ENCODE measurements around the gene TINCR. TPM values are rescaled to one million over a fixed set of nuclear protein-coding genes. Genes with fewer than 3 reads are reported as not detected.

TINCR gene
- total RNA-seq, 3 donors from 2014 or later, result 4.6 to 9.0 (median 5.6) TPM

DNA sequence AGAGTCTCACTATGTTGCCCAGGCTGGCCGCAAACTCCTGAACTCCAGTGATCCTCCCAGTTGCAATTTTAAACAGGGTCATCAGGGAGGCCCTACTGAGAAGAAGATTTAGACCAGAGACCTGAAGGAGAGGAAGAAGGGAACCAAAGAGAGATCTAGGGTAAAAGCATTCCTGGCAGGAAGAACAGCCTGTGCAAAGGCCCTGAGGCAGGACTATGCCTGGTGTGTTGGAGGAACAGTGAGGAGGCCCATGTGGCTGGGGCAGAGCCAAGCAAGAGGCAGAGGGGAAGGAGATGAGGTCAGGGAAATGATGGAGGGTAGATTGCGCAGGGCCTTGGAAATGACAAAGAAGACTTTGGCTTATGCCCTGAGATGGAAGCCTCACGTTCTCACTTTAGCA, 34.5 kb downstream of the TINCR start:
- H3K36me3 ChIP-seq (ENCODE audit: low read depth), result no peaks in the 10 kb centered on the region
- no peaks in the 10 kb centered on the region for H3K4me1 ChIP-seq (ENCODE audit: low read depth)
- TF ChIP-seq, protein P1, sequence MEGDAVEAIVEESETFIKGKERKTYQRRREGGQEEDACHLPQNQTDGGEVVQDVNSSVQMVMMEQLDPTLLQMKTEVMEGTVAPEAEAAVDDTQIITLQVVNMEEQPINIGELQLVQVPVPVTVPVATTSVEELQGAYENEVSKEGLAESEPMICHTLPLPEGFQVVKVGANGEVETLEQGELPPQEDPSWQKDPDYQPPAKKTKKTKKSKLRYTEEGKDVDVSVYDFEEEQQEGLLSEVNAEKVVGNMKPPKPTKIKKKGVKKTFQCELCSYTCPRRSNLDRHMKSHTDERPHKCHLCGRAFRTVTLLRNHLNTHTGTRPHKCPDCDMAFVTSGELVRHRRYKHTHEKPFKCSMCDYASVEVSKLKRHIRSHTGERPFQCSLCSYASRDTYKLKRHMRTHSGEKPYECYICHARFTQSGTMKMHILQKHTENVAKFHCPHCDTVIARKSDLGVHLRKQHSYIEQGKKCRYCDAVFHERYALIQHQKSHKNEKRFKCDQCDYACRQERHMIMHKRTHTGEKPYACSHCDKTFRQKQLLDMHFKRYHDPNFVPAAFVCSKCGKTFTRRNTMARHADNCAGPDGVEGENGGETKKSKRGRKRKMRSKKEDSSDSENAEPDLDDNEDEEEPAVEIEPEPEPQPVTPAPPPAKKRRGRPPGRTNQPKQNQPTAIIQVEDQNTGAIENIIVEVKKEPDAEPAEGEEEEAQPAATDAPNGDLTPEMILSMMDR (IDR thresholded peaks at IDR 0.05), result no peak
- intact Hi-C loops (cut with DNase I, micrococcal nuclease), result no loop called here
- ATAC-seq (no peak), DNase-seq (no peak)
- H3K9me3 ChIP-seq, result peaks cover 19% of the 10 kb centered on the region
- no peak overlapping the region for H3K4me3 ChIP-seq

DNA sequence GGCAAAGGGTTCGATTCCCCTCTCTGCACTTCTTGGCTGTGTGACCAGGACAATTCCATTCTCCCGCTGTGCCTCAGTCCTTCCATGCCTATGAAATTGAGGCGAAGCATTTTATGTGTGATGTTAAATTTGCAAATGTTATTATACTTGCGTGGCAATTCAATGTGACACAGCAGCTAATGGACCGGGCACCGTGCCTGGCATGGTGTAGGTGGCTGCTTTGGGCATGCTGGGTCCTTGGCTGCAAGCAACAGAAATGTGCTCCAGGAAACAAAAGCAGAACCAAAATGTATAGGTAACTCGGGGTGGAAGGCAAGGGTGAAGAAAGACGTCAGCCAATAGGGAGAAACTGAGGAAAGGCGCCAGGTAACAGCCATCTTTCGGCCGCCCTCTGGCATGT, 37.1 kb downstream of the TINCR start:
- ATAC-seq (no peak), DNase-seq (no peak)
- no peaks in the 10 kb centered on the region for H3K36me3 ChIP-seq (ENCODE audit: low read depth)
- intact Hi-C loops (cut with DNase I, micrococcal nuclease), result no loop called here
- TF ChIP-seq, protein P1 (IDR thresholded peaks at IDR 0.05), result no peak
- H3K4me1 ChIP-seq (ENCODE audit: low read depth), result no peaks in the 10 kb centered on the region
- no peak overlapping the region for H3K4me3 ChIP-seq
- peaks cover 19% of the 10 kb centered on the region for H3K9me3 ChIP-seq

DNA sequence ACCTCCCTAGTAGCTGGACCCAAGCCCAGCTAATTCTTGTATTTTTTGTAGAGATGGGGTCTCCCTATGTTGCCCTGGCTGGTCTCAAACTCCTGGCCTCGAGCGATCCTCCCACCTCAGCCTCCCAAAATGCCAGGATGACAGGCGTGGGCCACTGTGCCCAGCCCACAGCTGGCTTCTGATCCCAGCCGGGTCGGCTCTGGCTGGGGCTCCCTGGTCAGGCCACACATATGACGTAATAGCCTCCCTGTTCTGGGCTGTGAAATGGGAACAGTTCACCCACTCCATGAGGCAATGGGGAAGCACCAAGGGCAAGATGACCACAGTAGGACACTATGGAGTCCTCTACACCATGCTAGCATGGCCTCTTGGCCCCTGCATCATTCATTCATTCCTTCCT, 41.1 kb downstream of the TINCR start:
- Histone ChIP-seq H3K36me3 (ENCODE audit: low read depth) (no peaks in the 10 kb centered on the region), H3K4me1 (ENCODE audit: low read depth) (no peaks in the 10 kb centered on the region), H3K4me3 (no peak overlapping the region), H3K9me3 (no peaks in the 10 kb centered on the region)
- intact Hi-C loops (cut with DNase I, micrococcal nuclease), result no loop called here
- TF ChIP-seq, protein P1 (IDR thresholded peaks at IDR 0.05), result no peak
- no peak for DNase-seq
- no peak for ATAC-seq

DNA sequence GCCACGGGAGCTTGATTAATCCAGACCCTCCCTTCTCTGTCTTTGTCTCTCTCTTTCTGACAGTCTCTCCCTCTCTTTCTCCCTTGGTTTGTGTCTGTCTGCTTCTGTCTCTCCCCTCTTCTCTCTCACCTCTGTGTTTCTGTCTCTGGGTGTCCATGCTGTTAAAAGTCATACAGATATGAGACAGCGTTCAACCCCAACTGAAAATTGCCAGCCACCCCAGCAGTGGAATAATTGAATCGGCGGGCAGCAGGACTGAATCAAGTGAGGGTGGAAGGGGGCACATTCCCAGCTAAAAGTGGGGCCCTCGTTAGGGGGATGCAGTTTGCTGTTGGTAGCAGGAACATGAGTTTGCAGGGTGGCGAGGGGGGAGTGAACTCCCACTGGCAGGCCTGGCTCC, 43.7 kb downstream of the TINCR start:
- Histone ChIP-seq H3K9me3 (no peaks in the 10 kb centered on the region), H3K4me1 (ENCODE audit: low read depth) (no peaks in the 10 kb centered on the region), H3K4me3 (no peak overlapping the region), H3K36me3 (ENCODE audit: low read depth) (no peaks in the 10 kb centered on the region)
- TF ChIP-seq, protein P1 (IDR thresholded peaks at IDR 0.05), result no peak
- no peak for DNase-seq
- intact Hi-C loops (cut with DNase I, micrococcal nuclease), result no loop called here
- no peak for ATAC-seq

DNA sequence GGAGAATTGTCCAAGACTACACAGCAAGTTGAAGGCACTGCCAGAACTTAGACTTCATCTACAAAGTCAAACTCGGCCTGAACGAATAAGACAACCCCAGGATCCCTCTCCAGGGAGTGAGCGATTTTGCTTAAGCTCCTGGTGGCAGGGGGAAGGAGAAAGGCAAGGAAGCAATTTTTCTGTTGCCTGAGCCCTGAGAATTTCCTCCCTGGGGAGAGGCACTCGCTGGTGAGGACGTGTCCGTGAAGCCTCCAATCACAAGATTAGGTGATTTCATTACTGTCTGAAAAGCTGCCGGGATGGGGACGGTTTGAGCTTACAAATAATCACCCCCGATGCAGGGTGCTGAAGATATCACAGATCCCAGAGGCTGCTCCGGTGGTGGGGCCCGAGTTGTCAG, 45.6 kb downstream of the TINCR start:
- TF ChIP-seq, protein P1 (IDR thresholded peaks at IDR 0.05), result no peak
- intact Hi-C loops (cut with DNase I, micrococcal nuclease), result no loop called here

DNA sequence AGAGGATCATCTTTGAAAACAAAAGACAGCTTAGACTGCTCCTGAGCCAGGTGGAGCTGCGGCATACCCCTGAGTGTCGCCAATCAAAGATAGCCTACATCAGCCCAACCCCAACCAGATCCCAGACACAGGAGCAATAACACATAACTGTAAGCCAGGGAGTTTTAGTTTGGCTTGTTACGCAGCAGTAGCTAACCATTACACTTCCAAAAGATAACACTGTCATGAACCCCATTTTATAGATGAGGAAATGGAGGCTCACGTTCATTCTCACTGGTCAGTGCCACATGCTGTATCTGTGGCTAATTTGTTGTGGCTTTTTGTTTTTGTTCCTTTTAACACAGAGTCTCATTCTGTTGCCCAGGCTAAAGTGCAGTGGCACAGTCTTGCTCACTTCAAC, 47.3 kb downstream of the TINCR start:
- TF ChIP-seq, protein P1 (IDR thresholded peaks at IDR 0.05), result no peak
- intact Hi-C loops (cut with DNase I, micrococcal nuclease), result no loop called here

More for the DNA sequence above, 45.6 kb downstream of the TINCR start:
- Histone ChIP-seq H3K36me3 (ENCODE audit: low read depth) (no peaks in the 10 kb centered on the region), H3K4me1 (ENCODE audit: low read depth) (no peaks in the 10 kb centered on the region), H3K9me3 (no peaks in the 10 kb centered on the region), H3K4me3 (no peak overlapping the region)
- DNase-seq (no peak), ATAC-seq (no peak)

More for the DNA sequence above, 47.3 kb downstream of the TINCR start:
- DNase-seq, result no peak
- no peaks in the 10 kb centered on the region for H3K36me3 ChIP-seq (ENCODE audit: low read depth)
- H3K4me3 ChIP-seq, result no peak overlapping the region
- no peaks in the 10 kb centered on the region for H3K4me1 ChIP-seq (ENCODE audit: low read depth)
- ATAC-seq, result no peak
- peaks cover 14% of the 10 kb centered on the region for H3K9me3 ChIP-seq

Measured in mucosa of descending colon (tissue), 3 donors.